ENCODE measurements around the gene MAP2K5. TPM values are rescaled to one million over a fixed set of nuclear protein-coding genes. Genes with fewer than 3 reads are reported as not detected.

Gene MAP2K5
- polyA plus RNA-seq, 1 donor from 2014 or later: 12.1 TPM

DNA sequence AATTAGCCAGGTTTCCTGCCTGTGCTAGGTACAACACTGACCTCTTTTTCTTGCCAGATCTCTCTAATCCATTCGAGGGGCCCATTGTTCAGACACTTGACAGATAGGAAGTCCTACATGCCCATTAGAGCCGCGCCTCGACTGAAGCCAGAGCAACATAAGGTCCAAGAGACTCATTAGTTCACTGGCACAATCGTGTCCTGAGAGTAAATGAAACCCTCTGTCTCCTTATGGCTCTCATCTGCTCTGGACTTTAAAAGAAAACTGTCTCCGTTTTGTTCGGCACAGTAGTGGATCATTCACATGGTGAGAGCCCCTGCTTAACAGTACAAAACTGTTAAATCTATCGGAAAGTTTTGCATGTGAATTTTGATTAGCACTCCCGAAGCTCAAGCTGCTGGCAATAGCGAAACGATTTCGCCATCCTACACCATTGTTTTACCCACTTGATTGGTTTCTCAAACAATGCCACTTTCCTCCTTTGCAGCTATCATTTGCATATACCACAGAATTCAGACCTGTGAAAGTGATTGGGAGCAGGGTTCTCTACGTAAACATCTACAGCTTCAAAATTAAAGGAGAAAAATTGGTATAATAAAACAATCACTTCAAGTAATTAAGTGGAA is 40.6 kb upstream of the MAP2K5 start (continued):
- TF ChIP-seq MXI1 (conservative IDR thresholded peaks at IDR 0.05; ENCODE audit: poor library complexity, severe bottlenecking) (no peak), TAF1 (IDR thresholded peaks at IDR 0.05; ENCODE audit: low read depth) (no peak)

- no peak overlapping the region for H2AFZ ChIP-seq (ENCODE audit: low read depth, low read length)
- H3F3A ChIP-seq (ENCODE audit: insufficient read depth, low read length, poor library complexity, severe bottlenecking): no peaks in the 10 kb centered on the region
- H3K4me2 ChIP-seq (ENCODE audit: low read length): no peak overlapping the region
- H3K79me2 ChIP-seq (replicated peaks; ENCODE audit: insufficient read depth, low read length): no peaks in the 10 kb centered on the region
- no peaks in the 10 kb centered on the region for H3K9me2 ChIP-seq (ENCODE audit: insufficient read depth, low read length)
- no peaks in the 10 kb centered on the region for H3K36me3 ChIP-seq (ENCODE audit: insufficient read depth, low read length)
- H4K20me1 ChIP-seq (ENCODE audit: insufficient read depth): no peaks in the 10 kb centered on the region
- TF ChIP-seq TAF1 (IDR thresholded peaks at IDR 0.05; ENCODE audit: low read depth): no peak
- no peak for TF ChIP-seq SMC3 (conservative IDR thresholded peaks at IDR 0.05; ENCODE audit: poor library complexity)
- TF ChIP-seq RAD21 (conservative IDR thresholded peaks at IDR 0.05): no peak
- TF ChIP-seq MXI1 (conservative IDR thresholded peaks at IDR 0.05; ENCODE audit: poor library complexity, severe bottlenecking): no peak
- TF ChIP-seq EZH2 (IDR thresholded peaks at IDR 0.05; ENCODE audit: borderline replicate concordance, insufficient read depth, low read length, poor library complexity, severe bottlenecking): no peak
- TF ChIP-seq EP300 (conservative IDR thresholded peaks at IDR 0.05; ENCODE audit: poor library complexity, severe bottlenecking): no peak
- TF ChIP-seq, protein P1, sequence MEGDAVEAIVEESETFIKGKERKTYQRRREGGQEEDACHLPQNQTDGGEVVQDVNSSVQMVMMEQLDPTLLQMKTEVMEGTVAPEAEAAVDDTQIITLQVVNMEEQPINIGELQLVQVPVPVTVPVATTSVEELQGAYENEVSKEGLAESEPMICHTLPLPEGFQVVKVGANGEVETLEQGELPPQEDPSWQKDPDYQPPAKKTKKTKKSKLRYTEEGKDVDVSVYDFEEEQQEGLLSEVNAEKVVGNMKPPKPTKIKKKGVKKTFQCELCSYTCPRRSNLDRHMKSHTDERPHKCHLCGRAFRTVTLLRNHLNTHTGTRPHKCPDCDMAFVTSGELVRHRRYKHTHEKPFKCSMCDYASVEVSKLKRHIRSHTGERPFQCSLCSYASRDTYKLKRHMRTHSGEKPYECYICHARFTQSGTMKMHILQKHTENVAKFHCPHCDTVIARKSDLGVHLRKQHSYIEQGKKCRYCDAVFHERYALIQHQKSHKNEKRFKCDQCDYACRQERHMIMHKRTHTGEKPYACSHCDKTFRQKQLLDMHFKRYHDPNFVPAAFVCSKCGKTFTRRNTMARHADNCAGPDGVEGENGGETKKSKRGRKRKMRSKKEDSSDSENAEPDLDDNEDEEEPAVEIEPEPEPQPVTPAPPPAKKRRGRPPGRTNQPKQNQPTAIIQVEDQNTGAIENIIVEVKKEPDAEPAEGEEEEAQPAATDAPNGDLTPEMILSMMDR (IDR thresholded peaks at IDR 0.05; ENCODE audit: poor library complexity, severe bottlenecking): no peak
- H3K9ac ChIP-seq (ENCODE audit: low read length): no peak overlapping the region
- peaks cover 17% of the 10 kb centered on the region for H3K27me3 ChIP-seq (ENCODE audit: insufficient read depth, low read depth, low read length)
- H3K9me3 ChIP-seq (ENCODE audit: low read length): no peaks in the 10 kb centered on the region
- no peak overlapping the region for H3K27ac ChIP-seq (ENCODE audit: low read length)
- H3K4me3 ChIP-seq (ENCODE audit: low read length): no peak overlapping the region
Observed at GRCh38 chr15:67504056-67504455, 38.4 kb upstream of the MAP2K5 start.

DNA sequence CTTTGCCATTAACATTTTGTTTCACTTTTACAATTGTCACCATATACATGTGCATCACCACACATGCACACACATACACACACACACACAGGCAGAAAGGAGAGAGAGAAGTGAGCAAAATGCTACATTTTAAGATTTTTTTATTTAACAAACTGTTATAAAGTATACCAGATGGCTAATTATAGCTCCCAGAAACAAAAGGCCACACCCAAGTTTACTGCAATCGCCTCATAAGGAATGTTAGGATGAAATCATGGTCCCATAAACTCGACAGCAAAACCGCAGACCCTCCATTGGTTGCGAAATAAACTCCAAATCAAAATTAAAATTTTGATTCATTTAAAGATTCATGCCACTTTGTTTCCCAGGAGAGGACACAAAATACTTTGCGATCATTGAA is 37.7 kb upstream of the MAP2K5 start:
- H3K9me3 ChIP-seq (ENCODE audit: low read length): no peaks in the 10 kb centered on the region

More for the DNA sequence above, 37.7 kb upstream of the MAP2K5 start:
- Histone ChIP-seq H3K4me2 (ENCODE audit: low read length) (no peak overlapping the region), H3K36me3 (ENCODE audit: insufficient read depth, low read length) (no peaks in the 10 kb centered on the region), H3K79me2 (replicated peaks; ENCODE audit: insufficient read depth, low read length) (no peaks in the 10 kb centered on the region), H2AFZ (ENCODE audit: low read depth, low read length) (no peak overlapping the region), H3K4me3 (ENCODE audit: low read length) (no peak overlapping the region), H4K20me1 (ENCODE audit: insufficient read depth) (no peaks in the 10 kb centered on the region), H3K27me3 (ENCODE audit: insufficient read depth, low read depth, low read length) (peaks cover 15% of the 10 kb centered on the region), H3F3A (ENCODE audit: insufficient read depth, low read length, poor library complexity, severe bottlenecking) (no peaks in the 10 kb centered on the region), H3K9ac (ENCODE audit: low read length) (no peak overlapping the region), H3K27ac (ENCODE audit: low read length) (no peak overlapping the region), H3K9me2 (ENCODE audit: insufficient read depth, low read length) (no peaks in the 10 kb centered on the region)
- TF ChIP-seq EZH2 (IDR thresholded peaks at IDR 0.05; ENCODE audit: borderline replicate concordance, insufficient read depth, low read length, poor library complexity, severe bottlenecking): no peak
- TF ChIP-seq EP300 (conservative IDR thresholded peaks at IDR 0.05; ENCODE audit: poor library complexity, severe bottlenecking): no peak
- TF ChIP-seq RAD21 (conservative IDR thresholded peaks at IDR 0.05): no peak
- TF ChIP-seq POLR2AphosphoS5 (IDR thresholded peaks at IDR 0.05): no peak
